Epithelial cell of prostate (primary cell): ENCODE data around the gene TMEM147.

ENCODE experiments used
- DNase-seq: peaks from one replicate; pipeline ENCODE4 v3.0.0-alpha.2; 2011; ENCODE audit warnings: low read depth, low spot score
- H3K27ac ChIP-seq: fragments of 450-650 bp; 2 replicates; pipeline ENCODE4 v1.5.1; 2017; ENCODE audit warnings: mild to moderate bottlenecking

Gene TMEM147

DNA sequence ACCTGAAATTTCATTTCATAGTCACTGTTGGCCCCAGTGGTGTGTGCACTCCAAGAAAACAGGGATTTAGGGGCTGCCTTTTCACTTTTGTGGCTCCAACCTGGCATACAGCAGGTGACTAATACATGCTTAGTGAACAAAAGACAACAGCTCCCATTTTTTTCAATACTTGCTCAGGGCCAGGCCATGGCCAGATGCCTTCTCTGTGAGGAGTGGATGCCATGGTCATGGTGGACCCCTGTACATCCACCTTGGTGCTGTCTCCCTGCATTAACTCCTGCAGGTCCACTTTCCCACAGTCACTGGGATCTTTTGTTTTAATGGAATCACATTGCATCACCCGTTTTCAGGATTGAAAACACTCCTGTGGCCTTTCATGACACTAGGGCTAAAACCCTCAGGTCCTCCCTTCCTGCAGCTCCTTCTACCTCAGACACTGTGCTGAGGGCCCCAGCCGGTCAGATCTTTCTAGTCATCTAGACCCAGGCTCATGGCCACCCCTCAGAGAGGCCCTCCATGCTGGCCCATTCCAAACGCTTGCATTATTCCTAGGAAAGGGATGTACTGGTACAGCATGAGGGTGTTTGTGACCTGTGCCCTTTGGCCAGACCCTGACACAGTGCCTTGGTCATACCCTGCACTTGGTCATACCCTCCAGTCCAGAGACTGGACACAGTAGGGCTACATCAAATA lies 1.2 kb upstream of the TMEM147 start:
- no peak for DNase-seq
- peak overlapping the region; percentile 59 for H3K27ac ChIP-seq

DNA sequence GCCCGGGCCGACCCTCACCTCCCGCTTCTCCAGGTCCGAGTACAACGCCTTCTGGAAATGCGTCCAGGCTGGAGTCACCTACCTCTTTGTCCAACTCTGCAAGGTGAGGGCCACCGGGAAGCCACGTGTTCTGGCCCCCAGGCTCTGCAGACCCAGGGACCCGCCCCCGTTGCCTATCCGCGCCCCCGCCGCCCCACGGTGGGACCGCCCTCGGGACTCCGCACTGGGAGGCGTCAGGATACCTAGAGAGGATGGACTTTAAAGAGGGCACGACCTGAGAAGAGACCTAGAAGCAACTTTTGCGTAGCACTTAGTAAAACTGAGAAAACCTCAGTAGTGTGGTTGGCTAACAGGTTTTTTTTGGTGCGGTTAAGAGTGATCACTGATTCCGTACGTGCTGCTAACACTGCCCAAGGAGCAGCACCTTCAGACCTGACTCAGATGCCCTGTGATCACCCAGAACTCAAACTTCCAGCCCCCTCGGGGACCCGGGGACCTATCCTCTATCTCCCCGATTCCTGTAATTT lies 492 bp downstream of the TMEM147 start:
- H3K27ac ChIP-seq, result peak overlapping the region; percentile 59
- DNase-seq, result no peak

DNA sequence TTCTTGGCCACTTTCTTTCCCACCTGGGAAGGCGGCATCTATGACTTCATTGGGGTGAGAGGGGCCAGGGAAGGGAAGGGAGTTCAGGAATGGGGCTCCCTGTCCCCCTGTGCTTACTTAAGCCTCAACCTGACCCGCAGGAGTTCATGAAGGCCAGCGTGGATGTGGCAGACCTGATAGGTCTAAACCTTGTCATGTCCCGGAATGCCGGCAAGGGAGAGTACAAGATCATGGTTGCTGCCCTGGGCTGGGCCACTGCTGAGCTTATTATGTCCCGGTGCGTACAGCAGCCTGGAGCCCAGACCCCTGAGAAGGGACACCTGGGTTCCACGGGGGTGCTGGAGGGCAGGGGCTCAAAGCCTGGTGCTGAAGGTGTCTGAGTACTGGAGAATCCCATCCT lies 1.1 kb downstream of the TMEM147 start:
- no peak for DNase-seq
- H3K27ac ChIP-seq, result no peak overlapping the region

DNA sequence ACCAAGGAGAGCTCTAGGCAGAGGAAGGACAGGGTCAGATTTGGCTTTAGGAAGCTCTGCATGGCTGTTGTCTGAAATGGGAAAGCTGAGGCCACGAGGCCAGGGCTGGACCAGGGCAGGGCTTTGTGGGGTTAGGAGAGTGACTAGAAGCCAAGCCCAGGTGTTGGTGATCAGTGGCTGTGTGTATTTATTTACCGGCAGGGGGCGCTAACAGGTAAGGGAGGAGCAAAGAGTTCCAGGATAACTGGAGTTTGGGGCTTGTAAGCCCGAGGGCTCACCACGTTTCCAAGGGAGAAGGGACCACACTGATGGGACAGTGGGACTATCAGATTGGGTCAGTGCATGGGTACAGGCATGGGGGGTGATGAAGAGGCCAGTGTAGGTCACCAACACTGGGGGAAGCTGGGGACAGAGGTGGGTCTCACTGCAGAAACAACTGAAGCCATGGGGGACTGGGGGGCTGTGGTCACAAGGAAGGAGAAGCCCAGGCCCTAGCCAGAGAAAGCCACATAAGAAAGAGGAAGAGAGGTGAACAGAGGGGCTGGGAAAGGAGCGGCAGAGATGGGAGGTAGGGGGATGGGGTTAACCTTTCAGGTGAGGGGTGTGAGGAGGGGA lies 3.9 kb downstream of the TMEM147 start:
- DNase-seq, result no peak

DNA sequence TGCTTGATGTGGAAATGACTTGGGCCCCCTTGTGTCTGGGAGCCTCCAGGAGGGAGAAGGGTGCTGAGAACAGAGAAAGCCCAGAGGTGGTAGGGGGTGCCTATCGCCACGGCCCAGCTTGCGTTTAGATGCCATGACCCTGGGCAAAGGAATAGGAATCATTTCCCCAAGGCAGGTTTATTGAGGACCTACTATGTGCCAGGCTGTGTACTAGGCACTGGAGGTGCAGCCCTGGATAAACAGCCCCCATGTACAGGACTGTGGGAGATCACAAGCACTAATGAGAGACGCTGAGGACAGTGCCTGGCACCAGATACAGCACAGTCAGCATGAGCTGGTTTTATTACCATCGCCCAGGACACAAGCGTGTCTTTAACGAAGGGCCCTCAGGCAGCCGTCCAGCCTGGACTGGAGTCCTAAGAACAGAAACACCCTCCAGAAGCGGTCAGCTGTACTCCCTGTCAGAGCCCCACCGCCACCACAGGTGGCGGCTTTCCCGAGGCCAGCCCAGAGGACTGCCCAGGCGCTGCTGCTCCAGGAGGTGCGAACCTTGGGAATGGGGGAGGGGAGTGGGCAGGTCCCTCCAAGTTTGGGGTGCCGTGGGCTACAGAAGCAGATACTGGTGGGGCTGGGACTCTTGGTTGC lies 4.6 kb downstream of the TMEM147 start:
- DNase-seq, result no peak
- no peak overlapping the region for H3K27ac ChIP-seq

More for the DNA sequence above, 3.9 kb downstream of the TMEM147 start:
- H3K27ac ChIP-seq, result no peak overlapping the region

DNA sequence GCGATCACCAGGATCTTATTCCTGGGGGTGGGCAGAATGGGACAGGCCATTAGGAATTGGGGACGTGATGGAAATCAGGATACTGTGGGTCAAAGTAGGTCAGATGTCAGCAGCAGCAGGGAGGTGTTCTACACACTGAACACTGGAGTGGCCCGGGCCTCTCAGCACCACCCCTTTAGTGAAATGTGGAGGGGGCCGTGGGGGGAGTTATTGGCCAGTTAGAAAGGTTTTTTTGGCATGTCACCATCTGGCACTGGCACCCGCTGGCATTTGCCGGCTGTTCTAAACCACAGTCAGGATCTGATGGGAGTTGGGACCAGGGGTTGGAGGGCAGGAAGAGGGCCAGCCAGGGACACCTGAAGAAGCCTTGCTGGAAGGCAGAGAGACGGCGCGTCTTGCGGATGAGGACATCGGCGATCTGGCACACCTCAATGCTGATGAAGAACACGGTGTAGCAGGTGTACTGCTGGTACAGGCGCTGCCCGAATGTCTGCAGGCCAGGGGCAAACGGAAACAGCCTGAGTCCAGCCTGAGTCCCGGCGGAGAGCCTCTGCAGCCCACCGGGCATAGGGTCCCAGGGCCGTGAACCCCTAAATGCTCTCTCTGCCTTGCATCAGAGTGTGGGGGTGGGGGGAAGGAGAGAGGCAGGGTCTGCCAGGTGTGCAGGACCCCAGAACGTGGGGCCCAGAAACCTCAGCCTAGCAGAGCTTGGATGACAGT lies 5.8 kb downstream of the TMEM147 start:
- H3K27ac ChIP-seq, result no peak overlapping the region
- DNase-seq, result no peak

DNA sequence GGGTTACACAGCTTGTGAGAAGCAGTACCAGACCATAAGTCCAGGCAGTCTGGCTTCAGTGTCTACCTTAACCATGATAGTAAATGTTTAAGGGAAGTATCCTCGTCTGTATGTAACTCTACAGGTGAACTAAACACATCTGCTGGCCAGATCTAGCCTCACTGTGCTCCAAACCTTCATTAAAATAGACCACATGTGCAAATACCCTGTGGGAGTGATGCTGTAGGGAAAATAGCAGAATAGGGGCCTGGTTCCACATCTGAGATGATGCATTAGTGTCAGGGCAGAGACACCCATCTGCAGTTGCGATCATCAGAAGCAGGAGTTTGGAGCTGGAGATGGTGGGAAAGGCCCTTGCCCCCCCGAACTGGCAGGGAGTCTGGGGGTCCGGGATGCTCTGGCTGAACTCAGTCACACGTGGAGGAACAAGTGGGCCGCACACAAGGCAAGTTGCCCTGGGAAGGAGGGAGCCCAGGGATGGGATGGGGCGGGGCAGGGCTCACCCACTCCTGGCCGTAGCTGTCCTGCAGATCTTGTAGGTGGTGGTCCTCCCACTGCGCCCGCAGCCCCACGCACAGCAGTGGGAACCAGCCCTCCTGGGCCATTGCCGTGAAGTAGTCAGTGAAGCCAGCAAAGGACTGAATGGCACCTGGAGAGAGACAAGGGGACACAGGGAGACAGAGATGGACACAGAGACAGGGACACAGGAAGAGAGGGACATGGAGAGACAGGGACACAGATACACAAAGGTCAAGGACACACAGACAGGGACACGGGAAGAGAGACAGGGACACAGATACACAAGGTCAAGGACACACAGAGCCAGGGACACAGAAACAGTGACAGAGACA lies 7.3 kb downstream of the TMEM147 start:
- no peak for DNase-seq
- no peak overlapping the region for H3K27ac ChIP-seq

DNA sequence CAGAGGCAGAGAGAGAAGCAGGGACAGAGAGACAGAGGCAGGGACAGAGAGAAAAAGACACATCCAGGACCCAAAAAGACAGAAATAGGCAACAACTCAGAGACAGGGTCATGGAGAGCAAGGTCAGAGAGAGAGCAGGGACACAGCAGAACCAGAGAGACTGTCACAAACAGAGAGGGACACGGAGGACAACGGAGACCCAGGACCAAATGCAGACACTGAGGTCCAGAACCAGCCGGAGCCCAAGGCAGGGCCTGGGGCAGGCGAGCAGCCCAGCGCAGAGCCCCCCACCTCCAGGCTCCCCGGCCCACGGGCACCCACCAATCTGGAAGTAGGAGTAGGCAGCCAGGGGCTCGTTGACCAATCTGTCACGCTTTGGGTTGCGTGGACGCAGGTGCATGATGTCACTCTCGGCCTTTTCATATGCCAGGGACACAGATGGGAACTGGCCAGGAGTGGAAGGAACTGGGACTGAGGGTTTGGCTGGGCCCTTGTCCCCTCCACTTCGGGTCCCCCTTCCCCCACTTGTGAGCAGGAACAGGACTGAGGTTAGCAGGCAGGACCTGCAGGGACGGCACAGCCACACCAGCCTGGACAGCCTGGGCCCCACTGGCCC lies 8.1 kb downstream of the TMEM147 start:
- no peak for DNase-seq
- H3K27ac ChIP-seq, result no peak overlapping the region

DNA sequence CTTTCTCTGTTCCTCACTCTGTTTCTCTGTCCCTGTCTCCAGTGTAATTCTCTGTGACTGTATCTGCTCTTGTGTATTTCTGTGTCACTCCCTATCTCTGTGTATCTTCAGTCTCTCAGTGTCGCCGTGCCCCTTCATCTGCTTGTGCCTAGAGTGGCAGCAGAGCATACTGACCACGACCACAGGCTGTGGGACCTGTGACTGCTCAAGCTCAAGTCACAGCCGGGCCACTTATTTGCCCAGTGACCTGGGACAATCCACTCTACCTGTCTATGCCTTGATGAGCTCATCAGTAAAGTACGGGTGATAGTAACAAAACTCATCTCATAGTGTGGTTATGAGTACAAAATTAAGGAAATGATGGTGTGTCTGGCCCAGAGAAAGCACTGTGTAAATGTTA lies 8.7 kb downstream of the TMEM147 start:
- H3K27ac ChIP-seq, result no peak overlapping the region
- DNase-seq, result no peak

DNA sequence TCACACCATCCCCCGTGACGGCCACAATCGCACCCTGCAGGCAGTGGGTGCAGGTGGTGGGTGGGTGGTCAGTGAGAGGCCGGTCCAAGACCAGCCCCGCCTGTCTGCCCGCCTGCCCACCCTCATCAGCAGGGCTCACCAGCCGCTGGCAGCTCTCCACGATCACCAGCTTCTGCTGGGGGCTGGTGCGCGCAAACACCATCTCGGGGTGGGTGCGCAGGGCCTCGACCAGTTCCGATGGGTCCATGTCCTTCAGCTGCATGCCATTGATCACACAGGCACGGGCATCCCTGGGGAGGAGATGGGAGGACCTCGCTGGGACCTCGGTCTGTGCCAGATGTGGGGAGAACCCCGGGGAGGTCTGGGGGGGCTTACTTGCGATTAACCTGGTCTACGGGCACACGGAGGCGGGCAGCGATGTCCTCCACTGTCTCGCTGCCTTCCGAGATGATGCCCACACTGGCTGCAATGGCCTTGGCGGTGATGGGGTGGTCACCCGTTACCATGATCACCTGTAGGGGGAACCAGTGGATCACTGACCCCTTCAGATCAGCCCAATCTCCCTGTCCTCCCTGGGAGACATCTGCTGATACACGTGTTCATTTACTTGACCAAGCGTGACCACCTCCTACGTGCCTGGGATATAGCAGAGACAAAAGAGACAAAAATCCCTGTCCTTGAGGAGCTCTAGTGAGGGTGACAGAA lies 10.0 kb downstream of the TMEM147 start:
- DNase-seq, result no peak
- no peak overlapping the region for H3K27ac ChIP-seq

DNA sequence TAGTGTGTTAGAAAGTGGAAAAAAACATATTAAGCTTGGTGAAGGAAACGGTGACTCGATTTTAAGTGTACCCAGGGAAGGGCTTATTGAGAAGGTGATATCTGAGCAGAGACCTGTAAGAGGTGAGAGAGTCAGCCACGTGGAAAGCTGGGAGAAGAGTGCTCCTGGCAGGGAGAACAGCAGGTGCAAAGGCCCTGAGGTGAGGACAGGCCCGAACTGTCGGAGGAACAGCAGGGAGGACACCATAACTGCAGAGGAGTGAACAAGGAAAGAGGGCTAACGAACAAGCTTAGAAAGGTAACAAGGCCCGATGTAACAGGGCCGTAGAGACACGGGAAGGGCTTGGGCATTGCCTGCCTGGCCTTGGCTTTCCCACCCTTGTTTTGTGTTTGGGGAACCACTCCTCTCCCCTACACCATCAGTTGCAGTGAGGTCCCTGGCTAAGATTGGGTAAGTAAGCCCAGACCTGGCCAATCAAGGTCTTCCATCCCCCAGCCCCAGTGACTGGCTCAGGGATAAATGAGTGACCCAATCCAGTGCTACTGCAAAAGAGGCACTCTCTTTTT lies 10.7 kb downstream of the TMEM147 start:
- no peak for DNase-seq
- no peak overlapping the region for H3K27ac ChIP-seq

DNA sequence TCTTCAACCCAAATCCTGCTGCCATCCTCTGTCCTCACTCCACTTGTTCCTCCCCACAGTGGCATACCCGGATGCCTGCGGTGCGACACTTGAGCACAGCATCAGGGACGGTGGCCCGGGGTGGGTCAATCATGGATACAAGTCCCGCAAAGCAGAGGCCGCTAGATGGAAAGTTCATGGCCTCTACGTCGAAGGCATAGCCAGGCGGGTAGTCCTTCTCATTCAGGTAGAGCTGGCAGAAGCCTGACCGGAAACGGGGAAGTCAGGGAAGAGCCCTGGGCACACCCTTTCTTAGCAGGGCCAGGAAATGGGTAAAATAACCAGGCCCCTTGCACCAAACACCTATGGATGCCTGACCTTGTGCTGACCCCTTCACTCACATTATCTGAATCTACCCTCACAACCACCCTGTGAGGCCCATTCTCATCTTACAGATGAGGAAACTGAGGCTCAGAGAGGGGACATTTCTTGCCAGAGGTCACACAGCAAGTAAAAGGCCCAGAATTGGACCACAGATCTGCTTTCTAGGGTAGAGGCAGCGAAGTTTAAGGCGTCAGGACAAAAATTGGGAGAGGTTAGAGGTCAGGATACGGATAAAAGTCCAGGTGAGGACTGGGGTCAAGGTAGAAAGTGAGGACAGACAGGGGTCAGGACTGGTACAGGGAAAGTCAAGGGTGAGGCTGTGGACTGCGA lies 11.6 kb downstream of the TMEM147 start:
- no peak for DNase-seq
- no peak overlapping the region for H3K27ac ChIP-seq

DNA sequence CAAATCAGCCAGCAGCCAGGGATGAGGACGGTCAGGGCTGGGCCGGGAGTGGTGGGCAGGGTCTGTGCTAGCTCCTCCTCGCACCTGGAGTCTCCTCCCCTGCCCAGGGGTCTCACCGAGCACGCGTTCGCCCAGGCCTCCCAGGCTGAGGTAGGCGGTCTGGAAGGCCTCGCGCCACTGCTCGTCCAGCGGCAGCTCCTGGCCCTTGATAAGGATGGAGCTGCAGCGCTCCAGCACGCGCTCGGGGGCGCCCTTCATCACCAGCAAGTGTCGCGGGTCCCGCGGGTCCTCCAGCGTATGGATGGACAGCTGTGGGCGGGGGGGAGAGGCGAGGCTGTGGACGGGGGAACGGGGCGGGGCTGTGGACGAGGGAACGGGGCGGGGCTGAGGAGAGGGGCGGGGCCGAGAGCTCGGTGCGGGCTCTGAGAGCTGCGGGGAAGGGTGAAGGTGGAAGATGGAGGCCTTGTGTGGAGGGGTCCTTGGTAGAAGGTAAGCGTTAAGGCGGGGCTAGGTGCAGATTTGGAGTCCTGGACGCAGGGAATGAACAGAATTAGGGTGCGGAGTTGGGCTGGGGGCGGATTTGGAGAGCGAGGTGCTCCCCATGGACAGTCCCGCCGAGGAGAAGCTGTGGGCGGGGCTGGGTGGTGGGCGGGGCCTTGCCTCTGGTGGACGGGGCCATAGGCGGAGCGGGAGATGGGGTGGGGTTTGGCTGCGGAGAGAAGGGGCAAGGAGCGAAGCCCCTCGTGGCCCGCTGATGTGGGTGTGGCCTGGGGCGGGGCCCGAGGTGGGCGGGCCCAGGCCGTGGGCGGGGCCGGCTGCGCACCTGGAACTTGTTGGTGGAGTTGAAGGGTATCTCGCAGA lies 12.3 kb downstream of the TMEM147 start:
- H3K27ac ChIP-seq, result no peak overlapping the region
- no peak for DNase-seq

DNA sequence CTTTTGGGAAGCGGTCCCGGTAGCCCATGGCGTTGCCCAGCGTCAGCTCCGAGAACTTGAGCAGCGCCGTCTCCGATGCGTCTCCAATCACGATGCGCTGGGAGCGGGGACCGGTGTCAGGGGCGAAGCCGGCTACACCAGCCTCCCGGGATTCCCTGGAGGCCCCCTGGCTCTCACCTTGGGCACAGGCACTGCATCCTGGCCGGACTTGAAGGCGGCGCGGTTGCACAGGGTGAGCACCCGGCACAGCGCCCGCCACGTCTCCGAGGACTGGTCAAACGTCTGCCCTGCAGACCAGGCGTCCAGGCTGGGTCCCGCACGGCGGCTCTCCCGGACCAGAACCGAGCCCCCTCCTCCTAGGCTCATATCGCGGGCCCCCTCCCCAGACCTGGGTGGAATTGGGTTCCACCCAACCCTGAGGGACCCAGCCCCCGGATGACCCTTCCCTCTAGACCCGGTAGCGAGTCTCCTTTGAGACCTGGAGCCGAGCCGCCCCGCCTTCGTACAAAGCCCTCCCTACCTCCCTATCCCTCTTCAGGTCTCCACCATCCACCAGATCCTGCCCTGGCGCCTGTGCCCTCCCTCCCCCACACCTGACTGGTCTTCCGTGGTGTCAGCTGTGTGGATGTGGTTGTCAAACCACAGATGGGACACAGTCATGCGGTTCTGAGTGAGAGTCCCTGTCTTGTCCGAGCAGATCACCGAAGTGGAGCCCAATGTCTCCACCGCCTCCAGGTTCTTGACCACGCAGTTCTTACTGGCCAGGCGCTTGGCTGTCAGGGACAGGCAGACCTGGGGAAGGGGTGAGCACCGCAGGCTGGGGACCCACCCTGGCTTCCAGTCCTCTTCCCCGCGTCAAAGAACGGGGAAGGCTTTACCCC lies 13.2 kb downstream of the TMEM147 start:
- H3K27ac ChIP-seq, result no peak overlapping the region
- no peak for DNase-seq

DNA sequence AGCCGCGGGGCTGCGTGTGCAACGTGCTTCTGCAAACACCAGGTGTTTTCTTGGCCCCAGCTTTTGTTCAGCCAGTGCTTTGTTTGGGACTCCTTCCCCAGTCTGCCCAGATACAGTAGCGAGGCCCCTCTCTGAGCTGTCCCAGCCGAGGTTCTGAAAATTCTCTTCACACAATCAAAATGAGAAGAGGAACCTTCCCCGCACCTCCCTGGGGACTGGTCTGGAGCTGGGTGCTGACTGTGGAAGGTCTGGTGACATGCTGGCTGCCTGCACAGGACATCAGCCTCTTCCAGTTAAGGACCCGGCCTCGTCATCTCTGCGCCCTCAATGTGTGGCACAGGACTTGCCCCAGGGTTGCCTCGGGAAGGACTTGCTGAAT lies 13.8 kb downstream of the TMEM147 start:
- H3K27ac ChIP-seq, result no peak overlapping the region
- no peak for DNase-seq

DNA sequence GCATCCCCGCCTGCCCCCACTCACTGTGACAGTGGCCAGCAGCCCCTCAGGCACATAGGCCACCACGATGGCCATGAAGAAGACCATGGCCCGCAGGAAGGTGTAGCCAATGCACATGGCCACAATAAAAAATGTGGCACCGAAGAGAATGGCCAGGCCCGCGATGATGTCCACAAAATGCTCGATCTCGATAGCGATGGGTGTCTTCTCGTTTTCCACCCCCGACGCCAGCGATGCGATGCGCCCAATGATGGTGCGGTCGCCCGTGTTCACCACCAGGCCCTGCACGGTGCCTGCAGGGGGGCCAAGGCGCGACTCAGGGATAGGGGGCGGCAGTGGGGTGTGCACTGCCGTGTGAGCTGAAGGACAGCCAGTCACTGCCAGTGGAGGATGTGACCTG lies 14.4 kb downstream of the TMEM147 start:
- H3K27ac ChIP-seq, result no peak overlapping the region

More for the DNA sequence above, 14.4 kb downstream of the TMEM147 start:
- no peak for DNase-seq
